ENCODE results near the gene USP19.

The USP19 gene

DNA sequence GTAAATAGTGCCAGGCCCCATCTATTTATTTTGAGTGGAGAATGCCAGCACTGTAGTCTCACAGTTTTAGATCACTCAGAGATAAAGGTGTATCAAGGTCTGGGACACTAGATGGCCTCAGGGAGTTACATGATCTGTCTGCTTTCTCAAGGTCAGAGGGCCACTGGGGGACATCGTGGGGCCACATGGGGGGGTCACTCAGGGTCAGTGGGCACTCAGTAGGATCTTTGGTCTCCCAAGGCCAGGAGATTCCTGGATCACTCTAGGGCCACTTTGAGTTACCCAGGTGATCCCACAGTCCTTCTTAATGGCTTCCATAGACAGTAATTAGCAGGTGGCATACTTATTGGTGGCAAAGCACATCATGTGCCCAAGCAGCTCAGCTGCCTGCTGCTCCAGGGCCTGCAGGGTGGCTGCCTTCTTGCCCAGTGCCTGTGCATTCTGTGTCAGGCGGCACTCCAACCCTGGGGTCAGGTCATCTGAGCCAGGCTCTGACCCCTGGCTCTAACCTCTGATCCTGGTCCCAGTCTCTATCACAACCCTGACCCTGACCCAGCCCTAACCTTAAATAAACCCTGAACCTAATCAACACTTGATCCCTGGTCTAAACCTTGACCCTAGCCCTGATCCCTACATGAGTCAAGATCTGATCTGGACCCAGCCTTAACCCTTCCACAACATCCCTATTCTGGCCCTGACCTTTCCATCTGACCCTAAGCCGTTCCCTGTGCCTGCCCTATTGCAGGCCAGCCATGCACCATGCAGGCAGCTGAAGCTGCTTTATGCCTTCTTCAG, 14.0 kb upstream of the USP19 start:
- DNase-seq (ENCODE audit: extremely low read depth in 1 of 2, low read depth in 1 of 2): no peak

DNA sequence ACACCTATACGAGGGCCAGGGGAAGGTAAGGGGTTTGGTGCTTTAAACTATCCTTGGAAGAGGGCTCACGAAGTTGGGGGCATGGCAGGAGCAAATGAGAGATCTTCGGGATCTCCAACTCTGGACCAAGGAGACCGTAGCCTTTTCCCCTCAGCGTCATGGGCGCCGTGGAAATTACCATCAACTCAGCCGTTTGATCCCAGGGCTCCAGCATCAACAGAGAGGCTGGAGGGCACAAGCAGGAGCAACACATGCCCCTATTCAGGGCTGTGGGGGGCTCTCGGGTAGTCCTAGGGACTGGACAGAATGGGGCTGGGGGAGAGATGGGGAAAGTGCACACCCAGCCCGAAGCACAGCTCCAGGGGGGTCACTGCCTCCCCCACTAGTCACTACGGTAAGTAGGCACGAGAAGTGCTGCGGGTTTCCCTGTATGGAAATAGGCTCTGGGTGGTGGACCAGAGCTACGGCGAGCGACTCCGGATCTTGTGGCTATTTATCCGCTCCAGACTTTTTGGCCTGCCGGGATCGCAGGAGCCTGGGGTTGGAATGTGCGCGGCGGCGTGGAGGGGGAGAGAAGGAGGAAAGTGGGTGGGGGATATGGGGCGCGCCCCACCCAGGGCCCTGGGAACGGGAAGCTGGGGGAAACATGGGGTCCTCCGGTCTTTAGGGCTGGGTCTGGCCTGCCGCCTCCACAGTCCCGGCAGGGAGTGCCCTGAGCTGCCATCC, 12.8 kb upstream of the USP19 start:
- DNase-seq (ENCODE audit: extremely low read depth in 1 of 2, low read depth in 1 of 2): no peak

DNA sequence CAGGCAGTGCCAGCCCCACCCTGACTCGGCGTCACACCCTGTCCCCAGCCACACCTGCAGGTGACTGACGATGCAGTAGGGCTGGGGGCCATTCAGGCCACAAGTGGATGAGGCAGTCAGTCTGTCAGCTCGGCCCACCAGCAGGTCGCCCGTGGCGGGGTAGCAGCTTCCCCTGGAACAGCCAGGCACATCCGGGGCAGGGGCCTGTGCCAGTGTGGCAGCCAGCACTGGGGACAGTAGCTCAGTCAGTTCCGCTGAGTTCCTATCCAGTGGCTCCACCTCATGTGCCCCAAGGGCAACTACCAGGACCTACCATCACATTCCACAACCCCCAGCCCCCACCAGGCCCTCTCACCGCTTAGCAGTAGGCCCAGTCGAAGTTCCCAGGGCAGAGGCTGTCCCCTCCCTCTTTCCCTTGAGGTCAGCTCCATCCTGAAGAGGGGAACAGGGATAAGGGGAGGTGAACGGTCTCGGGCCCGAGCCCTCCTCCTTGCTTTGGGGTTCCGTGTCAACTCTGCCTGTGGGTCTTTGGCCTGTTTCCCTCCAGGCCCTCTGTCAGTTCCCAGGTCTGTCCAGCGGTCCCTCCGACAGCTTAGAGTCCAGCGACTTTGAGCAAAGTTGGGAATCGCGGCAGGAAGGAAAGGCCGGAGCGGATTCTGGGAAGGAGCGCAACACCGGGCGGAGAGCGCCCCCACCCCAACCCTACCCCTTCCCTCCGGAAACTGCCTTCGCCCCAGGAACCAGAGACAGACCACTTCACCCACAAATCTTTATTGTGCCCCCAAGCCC, 12.0 kb upstream of the USP19 start, which contains the start of gene LAMB2:
Gene LAMB2 (minus strand): TSS at position 614 of the 789 bp plus-strand sequence. CDS start 183 bp downstream, at position 431.
- no peak for DNase-seq (ENCODE audit: extremely low read depth in 1 of 2, low read depth in 1 of 2)

DNA sequence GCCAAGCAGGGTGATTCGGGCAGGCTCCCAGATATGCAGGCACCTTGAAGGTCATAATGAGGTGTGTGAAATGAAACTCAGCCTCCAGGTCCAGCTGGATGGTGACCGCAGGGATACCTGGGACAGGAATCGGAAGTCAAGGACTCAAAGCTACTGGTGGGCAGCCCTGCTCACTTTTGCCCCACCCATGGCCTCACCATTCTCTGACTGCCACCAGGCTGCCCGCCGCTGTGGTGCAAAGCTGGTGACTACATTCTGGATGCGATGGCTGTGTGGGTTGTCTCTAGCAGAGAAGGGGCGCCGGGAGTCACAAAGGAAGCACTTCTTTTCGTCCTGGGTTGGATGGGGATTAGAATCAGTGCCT, 11.4 kb upstream of the USP19 start:
- DNase-seq (ENCODE audit: extremely low read depth in 1 of 2, low read depth in 1 of 2): no peak

DNA sequence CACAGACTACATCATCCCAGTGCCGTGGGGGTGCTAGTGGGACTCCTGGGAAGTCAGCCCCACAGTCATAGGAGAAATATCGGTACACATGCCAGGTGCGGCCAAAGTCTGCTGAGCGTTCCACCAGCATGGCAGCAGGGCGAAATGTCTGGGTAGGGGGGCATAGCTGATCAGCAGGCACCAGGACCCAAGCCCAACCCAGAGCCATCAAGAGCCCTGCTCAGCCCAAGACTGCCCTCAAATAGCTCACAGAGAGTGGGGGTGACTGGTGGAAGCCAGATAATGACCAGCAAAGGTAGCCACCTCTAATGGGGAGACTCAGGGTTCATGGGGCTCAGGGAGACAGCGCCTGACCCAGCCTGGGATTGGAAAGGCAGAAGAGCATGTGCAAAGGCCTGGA, 11.0 kb upstream of the USP19 start:
- DNase-seq (ENCODE audit: extremely low read depth in 1 of 2, low read depth in 1 of 2): no peak

DNA sequence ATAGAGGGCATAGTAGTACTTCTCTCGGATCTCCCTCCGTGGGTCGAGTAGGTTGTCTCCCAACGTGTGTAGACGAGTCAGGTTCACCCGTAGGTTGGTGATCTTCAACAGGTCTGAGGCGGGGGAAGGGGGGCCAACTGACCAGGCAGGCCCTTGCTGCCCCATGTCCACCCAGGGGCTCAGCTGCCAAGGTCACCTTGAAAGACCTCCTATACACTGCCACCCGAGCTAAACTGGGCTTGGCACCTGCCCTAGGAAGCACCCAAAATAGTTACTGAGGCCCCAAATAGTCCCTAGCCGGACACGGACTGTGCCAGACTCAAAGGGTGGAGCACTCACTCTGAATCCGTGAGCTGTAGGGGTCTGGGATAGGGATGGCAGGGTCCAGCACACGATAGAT, 10.4 kb upstream of the USP19 start:
- DNase-seq (ENCODE audit: extremely low read depth in 1 of 2, low read depth in 1 of 2): no peak

DNA sequence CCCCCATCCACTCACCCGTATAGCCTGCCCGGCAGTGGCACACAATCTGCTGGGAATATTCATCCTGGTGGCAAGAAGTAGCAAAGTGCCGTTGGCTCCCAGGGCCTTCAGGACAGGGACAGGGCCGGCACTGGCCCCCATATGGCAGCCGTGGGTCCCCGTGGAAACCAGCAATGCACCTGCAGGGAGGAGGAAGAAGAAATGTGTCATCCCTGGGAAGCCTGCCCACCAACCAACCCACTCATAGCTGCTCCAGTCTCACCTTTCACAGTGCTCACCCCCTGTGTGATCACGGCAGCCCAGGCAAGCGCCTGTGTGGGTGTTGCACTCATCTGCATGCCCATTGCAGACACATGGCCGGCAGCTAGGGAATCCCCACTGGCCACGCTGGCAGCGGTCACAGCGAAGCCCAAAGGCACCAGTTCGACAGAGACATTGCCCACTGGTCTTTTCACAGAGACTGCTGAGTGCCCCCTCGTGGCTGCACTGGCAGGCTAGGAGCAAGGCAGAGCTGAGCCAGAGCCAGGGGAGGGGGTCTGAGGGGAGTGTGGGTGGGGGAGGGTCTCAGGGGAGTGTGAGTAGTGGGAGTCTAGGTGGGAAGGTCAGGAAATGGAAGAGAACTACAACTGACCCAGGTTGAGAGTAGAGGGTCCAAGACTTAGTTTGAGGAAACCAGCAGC, 4.5 kb upstream of the USP19 start:
- DNase-seq (ENCODE audit: extremely low read depth in 1 of 2, low read depth in 1 of 2): no peak

DNA sequence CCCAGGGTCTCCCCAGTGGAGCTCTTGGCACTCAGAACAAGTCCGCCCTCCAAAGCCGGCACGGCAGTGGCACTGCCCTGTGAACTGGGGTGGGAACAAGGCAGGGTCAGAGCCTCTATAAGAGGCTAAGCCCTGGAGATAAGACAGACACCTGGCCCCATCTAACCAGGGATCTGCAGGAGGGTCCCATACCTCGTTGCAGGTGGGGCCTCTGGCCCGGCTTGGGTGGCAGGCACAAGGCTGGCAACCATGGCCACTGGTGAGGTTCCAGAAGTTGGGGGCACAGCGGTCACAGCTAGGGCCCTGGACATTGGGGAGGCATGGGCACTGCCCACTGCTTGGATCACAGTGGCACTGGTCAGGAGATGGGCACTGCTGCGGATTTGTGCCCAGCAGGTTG, 3.6 kb upstream of the USP19 start:
- no peak for DNase-seq (ENCODE audit: extremely low read depth in 1 of 2, low read depth in 1 of 2)

DNA sequence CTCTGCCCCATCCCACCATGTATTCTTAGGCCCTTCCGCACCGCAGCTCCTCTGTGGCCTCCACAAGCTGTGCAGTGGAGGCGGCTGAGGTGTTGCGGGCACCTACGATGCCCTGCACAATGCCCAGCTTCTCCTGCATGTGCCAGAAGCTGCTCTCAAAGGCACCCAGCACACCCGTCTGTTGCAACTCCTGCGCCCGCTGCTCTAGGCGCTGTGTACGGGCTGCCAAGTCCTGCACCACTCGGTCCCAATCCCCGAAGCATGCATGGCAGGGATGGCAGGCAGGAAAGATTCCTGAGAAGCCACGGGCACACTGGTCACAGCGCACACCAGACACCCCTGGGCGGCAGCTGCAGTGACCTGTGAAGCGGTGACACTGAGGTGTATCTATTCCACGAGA, 3.1 kb upstream of the USP19 start:
- DNase-seq (ENCODE audit: extremely low read depth in 1 of 2, low read depth in 1 of 2): no peak

DNA sequence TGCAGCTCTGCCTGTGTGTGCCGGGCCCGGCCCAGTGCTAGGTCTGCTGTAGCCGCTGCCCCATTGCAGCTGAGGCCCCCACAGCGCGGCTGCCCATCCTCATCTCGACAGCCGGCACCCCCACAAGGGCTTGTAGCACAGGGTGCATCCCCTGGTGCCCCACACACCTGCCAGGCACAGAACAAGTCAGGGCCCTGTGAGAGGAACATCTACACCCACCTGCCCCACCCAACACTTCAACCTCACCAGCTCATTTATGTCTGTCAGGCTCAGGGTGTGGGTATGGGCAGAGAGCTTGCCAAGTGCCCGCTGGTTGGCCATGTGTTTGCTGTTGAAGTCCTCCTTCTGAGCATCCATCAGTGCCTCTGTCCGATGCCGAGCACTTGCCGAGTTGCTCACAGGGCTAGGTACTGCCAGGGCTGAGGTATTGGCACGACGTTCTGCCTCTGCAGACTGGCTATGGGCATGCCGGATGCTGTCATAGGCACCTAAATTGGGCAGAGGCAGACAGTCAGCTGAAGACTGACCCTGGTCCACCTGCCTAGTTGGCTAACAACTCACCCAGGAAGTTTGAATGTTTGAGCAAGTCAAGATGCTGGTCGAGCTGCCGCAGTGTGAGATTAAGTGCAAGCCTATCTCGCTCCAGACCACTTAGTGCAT, 2.4 kb upstream of the USP19 start:
- no peak for DNase-seq (ENCODE audit: extremely low read depth in 1 of 2, low read depth in 1 of 2)

DNA sequence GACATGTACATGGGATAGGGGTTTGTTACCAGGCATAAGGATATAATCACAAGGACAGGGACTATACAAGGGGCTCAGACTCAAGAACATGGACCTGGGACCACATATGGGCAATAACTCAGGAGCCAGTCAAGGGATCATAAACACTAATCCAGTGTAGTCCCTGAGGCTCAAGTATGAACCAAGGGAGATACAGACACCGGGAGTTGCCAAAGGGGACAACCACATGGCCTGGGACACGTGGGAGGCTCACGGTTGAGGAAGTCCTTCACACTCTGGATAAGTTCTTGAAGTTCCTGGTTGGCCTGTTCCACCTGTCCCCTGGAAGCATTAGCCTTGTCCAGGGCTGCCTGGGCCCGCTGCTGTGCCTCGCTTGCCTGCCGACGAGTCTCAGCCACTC, 1.8 kb upstream of the USP19 start:
- no peak for DNase-seq (ENCODE audit: extremely low read depth in 1 of 2, low read depth in 1 of 2)

DNA sequence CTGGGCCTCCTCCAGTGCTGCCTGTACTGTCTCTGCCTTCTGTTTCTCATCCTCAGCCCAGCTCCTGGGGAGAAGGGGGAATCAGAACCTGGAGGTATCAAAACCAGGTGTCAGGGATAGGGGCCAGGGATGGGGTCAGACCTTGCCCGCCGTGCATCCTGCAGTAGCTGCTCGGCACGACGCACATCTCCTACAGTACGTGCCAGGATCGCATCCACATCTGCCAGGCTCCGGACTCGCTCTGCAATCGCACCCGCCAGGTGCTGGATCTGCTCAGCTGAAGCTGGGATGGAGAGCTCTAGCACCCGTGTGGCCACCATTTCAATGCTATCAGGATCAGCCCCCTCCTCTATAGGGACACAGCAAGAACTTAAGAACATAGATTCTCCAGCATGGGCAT, 1.4 kb upstream of the USP19 start:
- no peak for DNase-seq (ENCODE audit: extremely low read depth in 1 of 2, low read depth in 1 of 2)

DNA sequence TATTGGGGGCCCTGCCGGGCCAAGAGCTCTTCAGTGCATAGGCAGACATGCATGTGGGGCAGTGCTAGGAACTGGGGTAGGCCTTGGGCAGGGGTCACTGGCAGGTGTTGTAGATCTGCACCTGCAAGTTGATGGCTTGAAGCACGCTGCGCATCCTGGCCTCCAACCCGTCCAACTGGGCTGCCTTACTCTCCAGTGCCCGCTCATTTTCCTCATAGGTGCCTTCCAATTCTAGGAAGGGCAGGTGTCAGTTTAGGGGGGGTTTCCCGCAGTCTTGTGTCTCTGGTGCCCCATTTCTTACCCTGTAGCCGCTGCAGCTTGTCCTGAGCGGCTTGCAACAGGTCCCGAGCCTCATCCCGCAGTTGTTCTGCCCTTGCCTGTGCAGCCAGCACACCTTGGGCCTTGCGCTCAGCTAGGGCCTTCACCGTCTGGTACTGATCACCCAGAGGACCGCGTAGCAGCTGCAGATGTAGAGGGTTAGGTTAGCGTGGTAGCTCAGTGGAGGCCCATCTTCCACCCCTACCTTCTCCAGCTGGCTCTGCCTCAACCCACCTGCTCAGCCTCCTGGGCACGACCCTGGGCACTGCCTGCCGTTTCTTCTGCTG, 611 bp upstream of the USP19 start:
- no peak for DNase-seq (ENCODE audit: extremely low read depth in 1 of 2, low read depth in 1 of 2)

DNA sequence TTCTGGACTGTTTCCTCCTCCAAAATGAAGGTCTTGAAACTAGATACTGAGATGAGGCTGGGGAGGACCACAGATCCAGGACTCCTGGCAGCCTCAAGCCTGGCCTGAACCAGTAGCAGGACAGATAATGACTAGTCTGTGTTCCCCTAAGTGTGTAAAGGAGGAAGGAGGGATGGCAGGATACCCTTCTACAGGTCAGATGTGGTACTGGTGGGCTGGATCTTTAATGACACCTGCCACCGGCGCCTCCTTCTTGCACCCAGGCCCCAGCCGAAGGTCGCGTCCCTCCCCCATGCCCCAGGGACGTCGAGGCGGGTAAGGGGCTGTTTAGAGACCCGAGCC, 556 bp downstream of the USP19 start:
- no peak for DNase-seq (ENCODE audit: extremely low read depth in 1 of 2, low read depth in 1 of 2)

DNA sequence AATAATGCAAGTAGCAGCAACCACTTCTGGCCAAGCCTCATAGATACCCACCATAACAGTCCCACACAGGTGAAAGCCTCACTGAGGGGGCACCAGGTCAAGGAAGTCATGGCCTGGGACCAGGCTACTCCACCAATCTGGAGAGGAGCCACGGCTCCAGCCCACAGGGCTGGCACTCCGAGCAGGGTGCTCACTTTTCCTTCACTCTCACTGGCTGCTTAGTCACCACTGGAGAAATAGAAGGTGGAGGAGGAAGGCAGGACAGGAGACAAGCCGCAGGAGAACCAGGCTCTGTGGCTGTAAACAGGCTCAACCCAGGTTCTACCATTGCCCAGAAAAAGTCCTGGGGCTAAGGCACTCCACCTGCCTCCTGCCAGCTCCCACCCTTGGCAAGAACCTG, 1.2 kb downstream of the USP19 start:
- DNase-seq (ENCODE audit: extremely low read depth in 1 of 2, low read depth in 1 of 2): no peak

DNA sequence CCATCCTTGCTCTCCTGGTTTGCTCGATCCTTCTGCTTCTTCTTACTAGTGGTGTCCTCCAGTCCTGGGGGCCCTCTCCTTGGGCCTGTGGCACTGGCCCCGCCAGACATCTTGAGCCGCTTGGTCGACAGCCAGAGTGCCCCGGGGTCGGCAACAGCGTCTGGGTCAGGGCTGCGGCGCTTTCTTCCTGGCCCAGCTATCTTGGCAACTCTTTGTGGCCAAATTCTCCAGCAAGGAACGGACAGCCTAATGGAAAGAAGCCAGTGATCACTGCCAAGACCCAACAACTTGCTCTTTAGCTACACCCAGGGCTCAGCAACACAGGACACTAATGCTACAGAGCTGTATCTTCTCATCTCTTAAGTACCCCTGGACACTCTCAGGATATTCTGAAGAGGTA, 1.6 kb downstream of the USP19 start:
- no peak for DNase-seq (ENCODE audit: extremely low read depth in 1 of 2, low read depth in 1 of 2)

DNA sequence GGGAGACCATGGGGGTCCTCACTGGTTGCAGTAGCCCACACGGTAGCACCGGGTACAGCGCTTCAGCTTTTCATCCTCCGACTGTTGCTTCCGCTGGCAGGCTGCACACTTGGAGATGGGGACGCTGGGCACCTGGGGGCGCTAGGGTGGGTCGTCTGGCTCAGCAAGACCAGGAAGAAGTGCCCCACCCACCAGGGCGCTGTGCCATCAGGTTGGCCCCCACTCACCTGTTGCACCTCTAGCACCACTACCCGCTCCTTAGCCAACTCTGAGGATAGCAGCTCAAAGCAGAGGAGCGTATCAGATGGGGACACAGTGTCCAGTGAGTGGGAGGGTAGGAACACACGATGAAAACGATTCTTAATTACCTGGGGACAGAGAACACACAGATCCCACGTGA, 8.4 kb downstream of the USP19 start:
- DNase-seq (ENCODE audit: extremely low read depth in 1 of 2, low read depth in 1 of 2): no peak

DNA sequence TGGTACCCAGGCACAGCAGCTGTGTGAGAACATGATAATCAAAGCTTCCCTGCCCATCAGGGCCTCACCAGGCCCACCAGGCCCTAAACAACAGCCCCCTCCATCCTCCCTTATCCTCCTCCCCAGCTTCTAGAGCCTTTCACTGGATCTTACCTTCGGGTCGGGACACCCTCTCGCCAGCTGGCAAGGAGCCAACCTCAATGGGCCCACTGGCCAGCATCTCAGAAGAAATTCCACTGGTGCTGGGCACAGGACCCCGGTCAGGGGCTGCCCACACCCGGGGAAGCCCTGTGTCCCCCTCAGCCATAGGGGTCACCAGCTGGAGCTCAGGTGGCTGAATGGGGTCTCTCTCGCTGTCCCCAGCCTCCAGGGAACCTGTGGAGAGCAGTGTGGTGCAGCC, 9.3 kb downstream of the USP19 start:
- DNase-seq (ENCODE audit: extremely low read depth in 1 of 2, low read depth in 1 of 2): no peak

DNA sequence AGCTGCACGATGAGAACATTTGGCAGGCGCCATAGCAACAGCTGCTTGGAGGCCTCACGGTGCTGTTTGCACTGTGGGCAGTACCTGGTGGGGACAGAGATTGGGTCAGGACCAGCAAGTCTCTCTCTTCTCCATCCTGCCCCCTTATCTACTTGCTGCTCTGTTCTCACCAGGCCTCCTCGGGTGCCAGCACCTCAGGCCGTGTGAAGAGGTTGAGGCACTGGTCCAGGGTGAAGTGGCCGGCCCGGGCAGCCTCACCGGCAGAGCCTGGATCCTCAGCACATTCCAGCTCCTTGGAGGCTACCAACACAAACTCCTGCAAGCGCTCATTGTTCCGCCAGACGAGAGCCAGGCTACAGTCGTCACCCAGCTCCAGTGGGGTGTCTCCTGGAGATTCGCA, 9.8 kb downstream of the USP19 start:
- DNase-seq (ENCODE audit: extremely low read depth in 1 of 2, low read depth in 1 of 2): no peak

DNA sequence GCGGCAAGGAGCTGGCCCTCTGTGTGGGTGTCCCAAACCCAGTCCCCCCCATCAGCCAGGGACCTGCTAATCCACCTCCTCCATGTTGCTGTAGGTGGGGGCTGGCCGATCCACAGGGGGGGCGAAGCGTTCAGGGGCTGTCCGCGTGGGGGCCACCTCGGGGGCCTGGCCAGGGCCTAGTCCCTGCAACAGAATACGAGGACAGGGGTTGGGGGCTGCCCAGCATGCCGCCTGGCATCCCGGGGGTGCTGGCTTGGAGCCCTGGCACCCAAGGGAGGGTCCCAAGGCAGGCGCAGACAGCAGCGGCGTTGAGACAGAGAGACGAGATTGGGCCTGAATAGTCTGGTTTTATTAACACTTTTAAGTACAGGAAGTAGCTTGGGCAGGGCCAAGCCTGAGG, 12.3 kb downstream of the USP19 start:
- no peak for DNase-seq (ENCODE audit: extremely low read depth in 1 of 2, low read depth in 1 of 2)
